IPS DF 4.7 (cell line): Measurements from ENCODE around the gene RGL1.

Source experiments
- DNase-seq: peaks from one replicate; pipeline ENCODE4 v3.0.0-alpha.2; 2013; ENCODE audit warnings: low spot score; ENCODE audit errors: extremely low read depth

The RGL1 gene

DNA sequence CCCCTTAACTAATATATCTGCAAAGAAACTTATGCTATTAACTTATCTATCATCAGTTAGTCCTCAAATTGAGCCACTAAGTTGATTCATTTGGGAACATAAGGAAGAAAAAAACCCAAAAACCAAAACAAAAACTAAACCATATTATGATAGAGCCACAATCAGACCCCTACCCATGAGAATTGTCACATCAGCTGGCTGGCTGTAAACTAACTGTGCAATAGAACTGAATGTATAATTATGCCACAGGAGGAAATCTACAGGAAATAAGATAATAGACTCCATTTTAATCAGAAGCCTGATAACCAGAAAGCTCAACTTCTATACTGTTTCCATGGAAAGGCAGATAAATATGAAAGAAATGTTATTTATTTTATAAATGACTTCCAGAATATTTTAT is 110.0 kb downstream of the RGL1 start:
- no peak for DNase-seq

DNA sequence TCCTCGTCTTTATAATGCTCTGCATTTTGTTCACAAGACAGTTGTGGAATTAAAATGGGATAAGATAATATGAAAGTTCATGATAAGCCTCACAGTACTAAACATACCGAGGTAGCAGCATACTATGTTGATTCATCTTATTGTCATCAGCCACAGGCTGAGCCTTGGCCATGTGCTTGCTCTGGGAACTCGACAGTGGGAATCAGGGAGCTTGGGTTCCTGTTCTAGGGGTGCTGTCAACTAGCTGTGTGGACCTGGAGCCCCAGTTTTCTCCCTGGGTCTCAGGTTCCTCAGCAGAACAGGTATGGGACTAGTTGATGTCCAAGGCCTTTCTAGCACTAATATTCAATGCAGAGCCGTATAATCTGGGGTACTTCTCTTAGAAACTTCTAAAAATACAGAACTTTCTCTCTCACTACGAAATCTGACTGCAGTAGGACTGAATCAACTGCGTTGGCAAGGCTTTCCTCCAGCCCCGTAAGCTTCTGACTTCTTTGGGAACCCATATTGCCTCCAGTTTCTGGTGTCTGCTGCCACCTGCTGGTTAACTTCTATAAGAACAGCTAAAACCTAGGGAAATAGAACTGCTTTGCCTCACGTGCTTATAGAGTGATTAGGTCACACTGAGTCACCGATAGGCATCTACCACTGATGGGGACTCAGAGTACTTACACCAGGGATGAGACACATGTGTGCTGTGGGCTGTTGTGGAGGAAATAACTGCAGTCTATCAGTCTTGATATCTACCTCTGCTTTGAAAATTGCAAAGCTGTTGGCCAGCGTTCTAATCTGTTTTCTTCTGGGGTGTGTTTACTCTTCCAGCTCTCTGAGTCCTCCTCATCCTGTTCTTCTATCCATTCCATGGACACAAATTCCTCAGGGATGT is 110.9 kb downstream of the RGL1 start:
- peak; percentile 71 for DNase-seq

DNA sequence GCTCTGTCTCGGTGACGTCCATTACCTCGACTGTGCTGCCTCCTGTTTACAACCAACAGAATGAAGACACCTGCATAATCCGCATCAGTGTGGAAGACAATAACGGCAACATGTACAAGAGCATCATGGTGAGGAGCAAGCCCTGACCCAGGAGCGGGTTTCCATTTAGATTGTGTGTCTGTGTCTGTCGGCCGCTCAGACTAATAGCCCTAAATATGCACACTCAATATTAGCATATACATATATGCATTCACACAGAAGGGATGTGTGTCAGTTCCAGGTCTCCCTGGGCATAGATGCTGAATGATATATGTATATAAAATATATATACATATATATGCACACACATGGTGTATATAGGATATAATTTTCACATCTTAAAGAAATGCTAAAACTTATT is 111.7 kb downstream of the RGL1 start:
- DNase-seq = no peak

DNA sequence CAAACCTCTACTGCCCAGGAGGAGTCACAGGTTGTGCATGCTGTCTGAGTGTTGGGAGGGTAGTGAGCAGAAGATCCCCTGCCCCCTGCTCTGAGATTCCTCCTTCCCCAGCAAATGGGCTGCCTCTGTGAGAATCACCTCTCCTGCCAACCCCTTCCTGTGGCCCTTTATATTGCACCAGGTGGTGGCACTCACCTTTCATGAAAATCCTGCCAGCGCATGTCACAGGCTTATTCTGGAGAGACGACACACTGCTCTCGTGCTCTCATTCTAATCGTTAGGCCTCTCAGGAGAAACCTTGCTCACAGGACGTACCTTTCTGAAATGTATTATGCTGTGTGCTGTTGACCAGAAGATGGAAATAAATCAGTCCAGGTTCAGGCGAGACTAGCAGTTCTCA is 113.7 kb downstream of the RGL1 start:
- DNase-seq = no peak

DNA sequence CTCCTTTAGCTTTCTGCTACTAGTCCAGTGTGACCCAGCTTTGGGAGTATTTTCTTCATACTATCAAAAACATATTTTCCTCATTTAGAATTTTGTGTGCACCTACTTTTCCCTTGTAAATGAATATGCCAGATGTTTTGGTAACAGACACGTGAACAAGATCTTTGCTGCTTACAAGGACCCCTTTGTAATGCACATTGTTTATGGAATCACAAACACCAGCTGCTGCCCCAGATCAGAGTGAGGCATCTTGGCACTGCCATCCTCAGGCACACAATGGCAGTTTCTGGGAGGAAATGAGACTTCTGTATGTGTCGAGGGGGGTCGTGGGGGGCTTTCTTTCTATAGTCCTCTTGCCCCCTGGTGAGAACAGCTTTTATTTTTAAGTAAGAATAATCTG is 115.7 kb downstream of the RGL1 start:
- DNase-seq = no peak

DNA sequence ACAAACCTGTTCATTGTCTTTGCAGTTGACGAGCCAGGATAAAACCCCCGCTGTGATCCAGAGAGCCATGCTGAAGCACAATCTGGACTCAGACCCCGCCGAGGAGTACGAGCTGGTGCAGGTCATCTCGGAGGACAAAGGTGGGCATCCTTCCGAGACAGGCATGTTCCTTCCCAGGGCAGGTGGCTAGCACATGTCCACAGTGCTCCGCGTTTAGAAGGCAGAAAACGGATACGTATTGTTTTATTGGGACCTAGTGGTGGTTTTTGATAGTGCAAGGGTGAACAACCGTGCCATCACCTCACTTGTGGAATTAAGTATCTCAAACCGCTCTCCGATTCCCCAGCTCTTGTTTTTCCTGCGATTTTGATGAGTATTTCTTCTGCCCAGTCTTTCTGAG is 117.3 kb downstream of the RGL1 start:
- no peak for DNase-seq

DNA sequence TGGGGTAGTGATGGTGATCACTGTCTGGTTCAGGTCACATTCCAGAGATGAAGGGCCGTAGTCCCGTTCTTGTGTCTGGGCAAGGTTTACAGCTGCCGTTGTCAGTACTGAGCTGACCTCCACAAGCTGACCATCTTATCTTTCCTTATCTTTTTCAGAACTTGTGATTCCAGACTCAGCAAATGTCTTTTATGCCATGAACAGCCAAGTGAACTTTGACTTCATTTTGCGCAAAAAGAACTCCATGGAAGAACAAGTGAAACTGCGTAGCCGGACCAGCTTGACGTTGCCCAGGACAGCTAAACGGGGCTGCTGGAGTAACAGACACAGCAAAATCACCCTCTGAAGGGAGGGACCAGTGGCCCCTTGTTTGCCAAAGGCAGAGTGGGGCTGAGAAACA is 121.0 kb downstream of the RGL1 start:
- DNase-seq = no peak

DNA sequence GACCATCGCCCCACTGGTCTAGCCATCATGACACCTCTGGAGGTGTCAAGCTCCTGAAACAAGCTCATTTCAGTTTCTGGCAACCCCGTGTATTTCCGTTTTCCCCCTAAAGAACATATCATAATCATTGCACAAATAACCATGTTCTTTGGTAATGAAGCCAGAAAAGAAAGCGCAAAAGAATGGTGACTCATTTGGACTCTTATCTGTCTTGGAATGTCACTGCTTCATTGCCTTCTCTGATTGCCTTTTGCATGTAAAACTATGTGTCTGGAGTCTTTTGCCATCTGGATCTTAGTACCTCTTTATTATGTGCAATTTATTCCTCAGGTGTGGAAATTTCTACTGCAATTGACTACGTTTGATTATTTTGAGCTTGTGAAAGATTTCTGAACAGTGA is 122.1 kb downstream of the RGL1 start:
- DNase-seq = no peak

DNA sequence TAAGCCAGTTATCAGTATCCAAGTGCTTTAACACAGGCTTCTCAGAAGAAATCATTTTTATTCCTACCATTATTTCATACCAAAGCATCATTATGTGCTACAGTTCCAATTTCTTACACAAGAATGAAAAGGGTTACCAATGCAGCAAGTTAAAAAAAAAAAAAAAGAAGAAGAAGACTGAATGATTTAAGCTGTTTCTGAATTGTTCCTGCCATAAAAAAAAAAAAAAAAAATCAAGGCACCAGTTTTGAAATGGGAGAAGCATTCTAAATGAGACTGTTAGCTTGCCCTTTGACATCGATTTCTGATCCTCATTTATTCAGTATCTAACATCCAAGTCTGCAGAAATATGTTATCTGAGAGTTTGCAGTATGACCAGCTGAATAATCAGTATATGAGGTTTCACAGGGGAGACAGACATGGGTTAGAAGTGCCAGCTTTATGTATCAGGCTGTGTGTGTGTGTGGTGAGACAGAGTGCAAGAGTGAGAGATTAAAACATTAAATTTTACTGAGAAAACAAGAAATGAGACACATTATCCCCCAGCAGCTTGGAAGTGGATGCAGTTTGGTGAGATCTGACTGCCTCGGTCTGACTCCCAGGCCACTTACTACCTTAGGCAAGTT is 126.8 kb downstream of the RGL1 start:
- no peak for DNase-seq

DNA sequence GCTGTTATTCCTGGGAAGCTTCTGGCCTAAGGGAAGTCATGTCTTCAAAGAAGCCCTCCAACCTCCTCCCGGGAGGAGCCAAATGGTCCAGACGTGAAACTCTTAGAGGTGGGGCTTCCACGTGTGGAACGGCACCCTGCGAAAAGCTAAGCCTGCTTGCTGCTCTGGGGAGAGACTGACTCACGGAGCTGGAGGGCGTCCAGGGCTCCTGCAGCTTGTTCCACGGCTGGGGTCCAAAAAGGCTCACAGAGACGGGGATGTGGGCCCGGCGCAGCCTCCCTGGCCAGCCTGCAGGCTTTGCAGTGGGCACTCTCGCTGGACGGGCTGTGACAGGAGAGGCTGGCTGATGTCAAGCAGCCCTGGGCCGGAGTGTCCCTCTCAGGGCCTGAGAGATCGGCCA is 127.5 kb downstream of the RGL1 start:
- no peak for DNase-seq

DNA sequence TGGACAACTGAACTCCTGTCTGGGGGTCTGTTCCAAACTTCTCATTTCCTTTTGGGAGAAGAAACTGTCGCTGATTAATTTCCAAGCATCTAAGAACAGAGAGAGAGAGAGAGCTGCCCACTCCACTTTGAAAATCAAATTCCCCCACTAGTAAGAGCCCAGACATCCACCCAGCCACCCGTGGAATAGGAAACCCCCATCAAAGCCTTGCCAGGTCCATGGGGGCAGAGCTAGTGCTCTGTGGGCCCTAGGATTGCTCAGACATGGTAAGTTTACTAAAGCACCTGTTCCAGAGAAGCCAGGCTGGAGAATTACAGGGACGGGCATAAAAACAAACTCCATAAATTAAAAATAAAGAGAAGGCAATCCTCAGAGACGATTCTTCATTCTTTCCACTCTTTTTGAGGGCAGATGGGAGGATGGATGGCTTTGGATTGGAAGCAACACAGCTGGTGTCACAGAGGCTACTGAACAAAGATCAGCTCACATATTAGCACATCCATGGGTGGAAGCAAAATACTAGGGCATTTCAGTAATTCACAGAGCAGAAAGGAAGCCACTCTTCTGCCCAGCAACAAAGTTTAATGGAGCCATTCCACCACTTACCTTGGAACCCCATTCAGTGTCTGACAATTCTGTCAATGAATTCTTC is 128.7 kb downstream of the RGL1 start:
- no peak for DNase-seq

DNA sequence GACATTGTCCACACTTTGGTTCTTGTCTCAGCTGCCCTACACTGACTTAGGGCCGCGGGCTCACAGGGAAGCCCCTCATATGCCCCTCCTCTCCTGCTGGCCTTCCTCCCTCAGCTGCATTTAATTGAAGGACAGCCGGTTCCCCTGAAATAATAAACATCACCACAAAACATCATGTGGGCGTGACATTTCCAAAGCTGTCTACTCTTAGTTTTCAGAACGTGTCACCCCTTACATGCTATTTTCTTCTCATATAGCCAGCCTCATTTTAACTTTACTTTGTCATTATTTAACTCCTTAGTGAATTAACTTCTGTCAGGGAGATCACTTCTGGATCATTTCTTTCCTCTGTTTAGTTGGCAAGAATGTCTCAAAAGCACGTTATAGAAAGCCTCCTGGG is 129.4 kb downstream of the RGL1 start:
- DNase-seq = no peak

DNA sequence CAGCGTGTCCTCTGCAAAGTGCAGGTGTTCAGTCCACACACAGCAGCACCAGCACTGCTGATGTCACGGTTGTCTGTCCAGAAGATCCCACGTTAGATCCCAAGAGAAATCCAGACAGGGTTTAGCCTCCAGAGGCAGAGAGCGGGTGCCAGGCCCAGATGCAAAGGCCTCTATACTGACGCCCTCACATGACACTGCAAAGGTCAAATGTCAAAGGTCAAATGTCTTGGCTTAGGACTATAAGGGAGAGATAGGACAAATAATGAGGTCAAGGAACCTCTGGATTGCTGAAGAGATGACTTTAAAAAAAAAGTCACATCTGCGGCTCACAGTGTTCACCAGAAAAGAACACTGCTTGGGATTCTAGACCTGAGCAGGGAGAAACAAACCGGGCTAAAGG is 131.1 kb downstream of the RGL1 start:
- no peak for DNase-seq

DNA sequence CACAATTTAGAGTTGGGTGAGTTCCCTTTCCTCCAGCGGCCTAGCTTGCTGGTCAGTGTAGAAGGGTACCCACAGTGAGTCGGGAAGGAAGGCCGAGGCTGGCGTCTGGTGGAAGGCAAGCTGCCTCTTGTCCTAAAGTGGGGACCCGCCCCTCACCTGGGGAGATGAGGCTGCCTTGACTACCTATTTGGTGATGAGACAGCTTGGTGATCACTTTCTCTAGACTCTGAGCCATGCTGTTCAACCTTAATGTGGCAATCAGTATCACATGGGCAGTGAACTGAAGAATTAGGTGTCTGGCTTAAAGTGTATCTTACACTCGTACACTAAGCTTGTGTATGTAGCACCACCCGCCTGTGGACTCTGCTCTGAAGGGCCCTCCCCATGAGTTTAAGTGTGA is 131.9 kb downstream of the RGL1 start:
- DNase-seq = no peak

DNA sequence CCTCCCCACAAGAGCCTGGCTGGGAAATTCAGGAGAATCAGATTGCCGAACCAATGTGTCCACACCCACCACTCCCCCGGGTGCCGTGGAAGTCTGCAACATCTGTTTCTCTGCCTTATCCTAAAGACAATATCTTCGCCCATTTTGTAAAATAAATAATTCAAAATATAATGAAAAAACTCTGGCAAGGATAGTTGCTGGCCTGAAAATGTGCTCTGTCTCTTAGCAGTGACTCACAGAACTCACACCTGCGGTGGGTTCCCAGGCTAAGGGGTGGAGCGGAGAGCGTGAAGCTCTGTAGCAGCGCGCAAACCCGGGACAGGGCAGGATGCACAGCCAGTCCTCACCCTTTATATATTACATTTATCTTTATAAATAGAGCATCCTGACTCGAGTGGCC is 132.7 kb downstream of the RGL1 start:
- DNase-seq = no peak

DNA sequence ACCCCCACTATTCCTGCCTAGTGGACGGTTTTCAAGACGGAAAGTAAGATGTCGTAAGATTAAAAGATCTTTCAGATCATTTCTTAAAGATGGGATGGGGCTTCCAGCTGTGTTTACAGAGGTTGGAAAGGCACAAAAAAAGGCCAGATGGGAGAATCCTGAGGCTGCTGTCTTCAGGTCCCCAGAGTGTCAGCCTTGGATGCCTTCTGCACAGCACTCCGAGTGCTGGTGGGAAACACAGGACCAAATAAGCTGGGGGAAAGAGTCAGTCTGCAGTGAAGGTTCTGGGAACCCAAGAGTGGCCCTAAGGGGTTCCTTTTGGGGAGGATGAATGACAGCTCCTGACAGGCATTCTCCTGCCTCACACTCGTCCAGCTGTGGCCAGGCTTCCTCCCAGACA is 136.1 kb downstream of the RGL1 start:
- no peak for DNase-seq

DNA sequence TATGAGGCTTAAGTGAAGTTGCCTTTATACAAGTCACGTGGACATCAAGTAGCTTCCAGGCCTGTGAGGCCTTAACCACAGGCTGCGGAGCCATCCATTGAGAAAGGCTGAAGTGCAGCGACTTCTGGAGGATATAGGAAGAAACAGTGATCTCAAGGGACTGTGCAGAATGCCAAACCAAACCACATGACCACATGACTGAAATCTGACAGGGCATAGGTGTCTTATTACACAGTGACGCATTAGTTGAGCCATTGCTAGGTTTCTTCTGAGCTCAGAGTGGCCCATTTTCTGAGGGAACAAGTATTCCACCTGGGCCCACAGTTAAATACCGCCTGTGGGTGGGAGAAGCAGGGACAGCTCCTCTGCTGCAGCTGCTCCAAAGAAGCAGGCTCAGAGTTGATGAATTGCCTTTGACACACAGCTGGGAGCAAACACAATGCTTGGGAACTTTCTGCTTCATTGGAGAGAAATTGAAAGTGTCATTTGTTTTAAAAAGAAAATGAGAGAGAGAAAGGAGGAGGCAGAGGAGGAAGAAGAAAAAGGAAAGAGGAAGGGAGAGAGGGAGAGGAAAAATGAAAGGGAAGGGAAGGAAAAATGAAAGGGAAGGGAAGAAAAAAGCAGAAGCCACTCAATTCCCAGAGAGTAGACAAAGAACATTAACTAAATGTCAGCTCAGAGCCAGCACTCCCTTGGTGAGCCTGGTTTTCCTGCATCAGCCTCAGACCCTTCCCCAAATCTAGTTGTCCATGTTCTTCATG is 138.2 kb downstream of the RGL1 start:
- DNase-seq = no peak

DNA sequence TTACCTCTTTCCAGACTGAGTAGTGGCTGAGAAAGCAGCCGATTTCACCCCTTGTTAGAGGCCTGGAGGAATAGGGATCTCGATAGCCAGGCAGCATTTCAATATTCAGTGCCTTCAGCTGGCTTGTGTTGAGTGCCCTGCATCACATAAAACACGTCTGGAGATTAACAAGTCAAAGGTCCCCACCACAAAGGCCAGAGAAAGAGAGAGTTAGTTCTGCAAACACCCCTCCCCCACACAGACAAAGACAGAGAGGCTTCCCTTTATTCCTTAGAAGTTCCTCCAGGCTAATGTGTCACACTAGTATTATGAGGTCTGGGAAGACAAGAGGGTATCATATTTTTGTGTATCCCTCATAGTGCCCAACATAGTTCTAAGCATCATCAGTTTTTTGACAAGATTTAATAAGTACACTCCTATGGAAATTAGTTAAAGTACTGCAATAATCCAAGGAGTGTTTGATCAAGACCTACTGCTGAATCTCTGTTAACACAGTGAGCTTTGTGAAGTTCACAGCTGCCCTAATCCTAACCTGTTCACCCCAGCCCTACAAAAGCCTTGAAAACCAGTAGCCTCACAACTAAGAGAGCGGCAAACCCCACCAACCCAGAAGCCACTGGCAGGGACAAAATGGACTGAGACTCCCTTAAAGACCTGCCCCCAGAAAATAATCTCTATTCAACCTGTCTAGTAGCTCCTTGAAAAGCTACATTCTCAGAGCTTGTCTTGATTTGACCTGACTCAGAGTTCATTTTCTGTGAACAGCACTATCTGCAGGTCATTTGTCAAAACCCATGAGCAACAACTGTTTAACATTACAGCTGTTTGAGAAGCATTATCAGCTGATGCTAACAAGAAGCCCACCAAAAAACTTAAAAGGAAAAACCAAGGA is 140.8 kb downstream of the RGL1 start:
- peak; percentile 64 for DNase-seq

DNA sequence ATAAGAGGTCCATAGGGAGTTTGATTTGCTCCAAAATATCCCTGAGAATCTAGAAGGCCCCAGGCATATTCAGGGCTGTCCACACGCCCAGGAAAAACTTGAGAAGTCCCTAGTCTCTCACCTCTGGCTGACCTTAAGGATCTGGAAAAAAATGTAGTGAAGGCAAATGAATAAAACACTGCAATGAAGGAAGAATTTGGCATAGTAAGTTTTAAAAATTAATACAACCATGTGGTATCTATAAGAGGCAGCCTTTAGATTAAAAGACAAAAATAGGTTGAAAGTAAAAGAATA is 141.3 kb downstream of the RGL1 start:
- no peak for DNase-seq

DNA sequence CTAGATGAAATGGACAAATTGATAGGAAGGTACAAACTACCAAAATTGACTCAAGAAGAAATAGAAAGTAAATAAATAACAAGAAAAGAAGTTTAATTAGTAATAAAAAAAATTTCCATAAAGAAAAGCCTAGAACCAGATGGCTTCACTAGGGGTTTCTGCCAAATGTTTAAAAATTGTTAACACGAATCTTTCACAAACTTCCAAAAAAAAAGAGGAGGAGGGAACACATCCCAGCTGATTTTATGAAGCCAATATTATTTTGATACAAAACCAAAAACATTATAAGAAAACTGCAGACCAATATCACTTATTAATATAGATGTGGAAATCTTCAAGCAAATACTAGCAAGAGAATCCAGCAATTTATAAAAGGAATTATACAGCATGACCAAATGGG is 143.1 kb downstream of the RGL1 start:
- DNase-seq = no peak

DNA sequence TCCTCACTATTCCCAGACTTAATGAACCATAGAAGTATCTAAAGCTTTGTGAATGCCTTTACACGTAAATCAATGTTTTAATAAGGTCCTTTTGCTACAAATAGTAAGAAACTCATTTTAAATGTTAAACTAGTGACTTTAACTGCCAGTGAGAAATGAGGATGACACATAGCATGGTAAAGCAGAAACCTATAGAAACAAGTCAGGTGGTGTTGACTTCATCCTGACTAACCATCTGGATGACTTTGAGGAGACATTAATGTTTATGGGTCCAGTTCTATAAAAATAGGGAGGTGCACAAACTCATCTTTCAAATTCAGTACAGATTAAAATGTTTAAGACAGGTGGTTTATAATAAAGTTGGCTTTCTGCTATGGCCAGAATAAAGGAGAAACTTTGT is 147.2 kb downstream of the RGL1 start:
- DNase-seq = no peak
